Kidney capillary endothelial cell (primary cell): ENCODE data around the gene RBM17.
"Not testable (repeated sequence)": the region's sequence is repeated elsewhere in the genome, so short reads cannot be mapped to it uniquely, and the experiment has no call there.

Source experiments
- DNase-seq: peaks from one replicate; pipeline ENCODE4 v3.0.0-alpha.2; 2018; ENCODE audit warnings: low spot score

The RBM17 gene

DNA sequence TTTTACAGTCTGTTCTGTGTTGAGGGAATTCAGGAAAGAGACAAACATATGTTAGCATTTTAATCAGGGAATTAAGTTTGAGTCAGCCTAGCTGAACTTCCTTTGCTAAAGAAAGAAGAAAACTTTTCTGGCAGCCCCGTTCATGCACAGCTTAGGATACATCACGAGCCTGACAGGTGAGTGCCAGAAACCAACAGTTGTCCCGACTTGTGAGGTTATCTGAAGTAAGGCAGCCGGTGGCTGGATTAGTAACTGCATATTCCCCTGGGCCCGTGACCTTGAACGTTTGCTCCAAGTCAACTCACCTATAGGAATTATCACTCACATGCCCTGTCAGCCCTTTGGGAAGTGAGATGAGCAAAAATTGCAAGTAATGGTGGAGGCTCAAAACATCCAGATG lies 24.1 kb downstream of the RBM17 start:
- no peak for DNase-seq

DNA sequence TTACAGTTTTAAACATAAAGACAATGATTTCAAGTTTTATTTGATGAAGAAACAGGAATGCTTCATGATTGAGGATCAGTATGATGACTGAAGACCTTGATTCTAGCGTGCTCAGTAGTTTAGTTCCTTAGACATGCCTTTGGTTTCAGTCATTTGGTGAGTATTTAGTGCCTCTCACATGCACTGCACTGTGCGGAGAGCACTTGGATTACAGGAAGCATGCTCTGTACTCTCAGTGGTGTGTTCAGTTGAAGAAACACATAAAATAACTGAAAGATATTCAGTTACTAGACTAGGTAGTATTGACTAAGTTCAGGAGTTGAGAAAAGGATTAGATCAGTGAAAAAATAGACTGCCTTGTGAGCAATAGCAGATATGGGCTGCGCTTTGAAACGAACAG lies 25.5 kb downstream of the RBM17 start:
- no peak for DNase-seq

DNA sequence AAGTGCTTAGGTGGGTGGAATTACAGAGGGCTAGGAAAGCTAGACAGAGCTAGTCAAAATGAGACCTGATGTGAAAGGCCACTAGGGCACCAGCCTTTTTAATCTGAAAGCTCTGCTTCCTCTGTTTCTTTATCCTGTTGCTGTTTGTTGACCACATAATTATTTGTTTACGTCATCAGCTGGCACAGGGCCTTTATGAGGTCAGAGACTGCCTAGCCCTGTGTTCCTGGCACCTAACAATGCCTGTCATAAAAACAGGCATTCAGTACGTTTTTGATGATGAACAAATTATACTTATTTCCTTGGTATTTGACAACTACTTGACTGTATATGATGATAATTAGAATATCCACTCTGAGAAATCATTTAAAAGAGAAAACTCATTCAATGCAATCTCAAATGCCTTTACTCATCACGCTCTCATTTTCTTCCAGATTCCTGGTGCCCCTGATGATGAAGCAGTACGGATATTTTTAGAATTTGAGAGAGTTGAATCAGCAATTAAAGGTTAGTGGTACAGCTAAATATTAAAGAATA lies 26.0 kb downstream of the RBM17 start:
- peak; percentile 61 for DNase-seq

DNA sequence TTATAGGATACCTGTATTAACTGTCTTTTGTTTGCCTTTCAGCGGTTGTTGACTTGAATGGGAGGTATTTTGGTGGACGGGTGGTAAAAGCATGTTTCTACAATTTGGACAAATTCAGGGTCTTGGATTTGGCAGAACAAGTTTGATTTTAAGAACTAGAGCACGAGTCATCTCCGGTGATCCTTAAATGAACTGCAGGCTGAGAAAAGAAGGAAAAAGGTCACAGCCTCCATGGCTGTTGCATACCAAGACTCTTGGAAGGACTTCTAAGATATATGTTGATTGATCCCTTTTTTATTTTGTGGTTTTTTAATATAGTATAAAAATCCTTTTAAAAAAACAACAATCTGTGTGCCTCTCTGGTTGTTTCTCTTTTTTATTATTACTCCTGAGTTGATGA lies 26.6 kb downstream of the RBM17 start:
- DNase-seq: no peak

DNA sequence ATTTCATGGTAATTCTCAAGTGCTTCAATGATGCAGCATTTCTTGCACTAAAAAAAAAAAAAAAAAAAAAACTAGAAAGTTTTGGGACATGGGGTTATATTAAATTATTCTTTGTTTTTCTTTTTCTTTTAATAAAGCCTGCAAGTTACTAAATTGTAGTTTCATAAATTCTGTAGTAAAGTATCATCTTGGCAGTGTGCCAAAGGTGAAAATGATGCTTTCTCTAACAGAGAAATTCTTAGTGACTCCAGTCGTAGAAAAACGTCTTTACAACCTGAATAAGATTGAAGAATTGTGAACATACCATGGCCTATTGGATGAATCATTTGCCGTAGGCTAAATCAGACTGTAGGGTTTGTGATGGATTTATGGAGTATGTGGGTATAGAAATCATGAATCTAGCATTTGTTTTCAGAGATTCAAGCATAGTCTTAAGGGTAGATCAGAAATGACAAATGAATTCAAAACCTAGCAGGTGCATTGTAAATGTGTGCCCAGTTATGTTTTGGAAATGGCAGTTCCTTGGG lies 27.1 kb downstream of the RBM17 start:
- no peak for DNase-seq

DNA sequence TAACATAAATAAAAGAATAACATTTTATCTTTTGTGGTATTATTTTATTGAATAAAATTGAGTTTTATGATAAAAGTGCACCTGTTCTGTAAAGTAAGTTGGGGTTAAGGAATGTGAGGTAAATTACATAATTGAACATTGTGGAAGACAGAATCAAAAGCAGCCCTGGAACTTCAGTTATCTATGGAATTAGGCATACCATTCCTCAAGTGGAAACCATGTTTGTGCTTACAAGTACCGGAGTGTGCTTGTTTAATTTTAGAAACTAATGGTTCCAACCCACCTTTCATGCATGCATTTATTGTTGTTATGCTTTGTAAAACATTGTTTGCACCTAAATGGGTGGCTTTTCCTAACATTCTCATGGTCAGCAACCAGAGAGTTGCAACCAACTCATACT lies 28.0 kb downstream of the RBM17 start:
- no peak for DNase-seq

DNA sequence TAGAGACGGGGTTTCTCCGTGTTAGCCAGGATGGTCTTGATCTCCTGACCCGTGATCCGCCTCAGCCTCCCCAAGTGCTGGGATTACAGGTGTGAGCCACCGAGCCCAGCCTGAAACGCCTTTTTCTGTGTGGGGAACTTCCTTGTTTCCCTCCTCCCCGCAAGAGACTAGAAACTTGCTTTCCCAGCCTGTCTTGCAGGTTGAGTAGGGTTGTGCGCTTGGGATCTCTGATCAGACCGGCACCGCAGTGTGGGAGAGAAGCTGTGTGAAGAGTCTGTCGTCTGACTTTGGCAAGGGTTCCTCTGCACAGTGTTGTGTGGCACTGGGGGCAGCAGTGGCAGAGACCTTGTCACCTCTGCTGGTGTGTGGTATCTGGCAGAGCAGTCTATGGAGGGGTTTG lies 28.9 kb downstream of the RBM17 start:
- no peak for DNase-seq

DNA sequence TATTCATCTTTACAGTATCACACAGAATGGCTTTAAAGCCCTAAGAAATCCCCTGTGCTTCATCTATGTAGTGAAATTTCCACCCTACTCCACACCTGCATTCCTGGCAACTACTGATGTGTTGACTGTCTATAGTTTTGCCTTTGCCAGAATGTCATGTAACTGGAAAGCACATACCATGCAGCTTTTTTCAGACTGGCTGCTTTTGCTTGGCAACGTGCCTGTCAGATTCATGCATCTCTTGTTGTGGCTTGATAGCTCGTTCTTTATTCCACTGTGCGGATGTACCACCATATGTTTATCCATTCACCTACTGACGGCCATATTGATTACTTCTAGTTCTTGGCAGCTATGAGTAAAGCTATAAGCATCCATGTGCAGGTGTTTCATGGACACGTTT lies 30.6 kb downstream of the RBM17 start:
- DNase-seq: no peak

DNA sequence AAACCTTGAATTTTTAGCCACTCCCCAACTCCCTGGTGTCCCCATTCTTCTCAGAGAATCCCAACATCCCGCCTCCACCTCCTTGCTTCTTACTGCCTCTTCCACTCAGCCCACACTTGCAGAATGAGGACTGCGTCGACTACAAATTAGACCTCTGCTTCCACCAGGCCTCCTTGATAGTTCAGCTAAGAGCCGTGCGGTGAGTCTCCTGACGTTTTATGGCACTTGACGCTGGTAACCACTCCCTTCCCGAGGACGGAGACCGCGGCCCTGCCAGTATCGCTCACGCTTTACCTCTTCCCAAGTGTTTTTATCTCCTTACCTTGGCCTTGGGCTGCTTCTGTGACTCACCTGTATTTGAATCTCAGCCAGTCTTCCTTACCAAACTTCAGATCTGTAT lies 31.1 kb downstream of the RBM17 start:
- no peak for DNase-seq

DNA sequence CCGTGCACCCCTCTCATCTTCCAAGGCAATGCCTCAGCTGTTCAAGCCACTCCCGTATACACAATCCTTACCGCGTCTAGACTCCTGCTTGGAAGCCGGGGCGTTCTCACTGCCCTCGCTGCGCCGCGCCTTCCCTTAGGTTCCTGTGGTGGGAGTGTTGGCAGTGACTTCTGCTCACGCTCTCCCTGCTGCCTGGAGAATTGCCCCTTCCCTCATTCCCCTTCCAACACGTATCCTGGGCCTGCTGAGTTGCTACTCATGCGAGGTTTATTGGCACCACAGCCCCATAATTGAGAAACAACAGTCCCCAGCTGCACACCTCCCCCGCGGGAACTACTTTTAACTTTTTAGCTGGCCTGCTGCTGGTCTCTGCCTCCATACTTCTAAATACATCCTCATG lies 31.9 kb downstream of the RBM17 start:
- no peak for DNase-seq

DNA sequence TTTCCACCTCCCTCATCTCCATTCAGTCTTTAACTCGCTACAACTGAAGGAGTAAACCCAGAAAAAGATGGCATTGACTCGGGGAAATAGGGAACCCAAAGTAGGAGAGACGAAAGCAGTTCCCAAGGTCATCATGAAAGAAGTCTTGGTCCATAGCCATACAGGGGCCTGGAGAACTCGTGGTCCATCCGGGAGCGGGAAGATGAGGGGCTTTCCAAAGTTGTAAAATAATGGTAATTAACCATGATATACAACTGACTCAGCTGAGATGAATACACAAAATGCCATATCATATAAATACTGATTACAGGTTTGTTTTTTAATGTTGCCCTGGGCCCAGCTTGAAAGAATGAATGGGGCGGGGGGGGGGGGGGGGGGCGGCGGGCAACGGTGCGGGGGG lies 32.3 kb downstream of the RBM17 start:
- no peak for DNase-seq

DNA sequence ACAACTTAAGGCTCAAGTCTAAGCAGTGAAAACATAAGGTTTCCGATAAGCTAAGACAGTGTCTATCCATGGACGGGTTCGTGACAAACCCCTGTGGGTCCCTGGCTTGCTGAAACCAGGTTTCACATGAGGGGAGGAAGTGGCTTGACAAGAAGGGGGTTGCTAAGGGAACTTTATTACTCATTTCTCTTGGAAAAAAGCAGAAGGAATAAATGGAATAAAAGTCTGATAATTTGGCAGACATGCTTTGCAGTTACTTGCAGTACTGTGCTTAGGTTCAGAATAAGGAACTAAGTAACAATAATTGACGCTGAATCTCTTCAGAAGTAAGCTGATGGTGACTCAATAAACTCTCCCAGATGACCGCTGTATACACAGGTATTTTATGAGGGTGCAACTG lies 34.7 kb downstream of the RBM17 start:
- no peak for DNase-seq

DNA sequence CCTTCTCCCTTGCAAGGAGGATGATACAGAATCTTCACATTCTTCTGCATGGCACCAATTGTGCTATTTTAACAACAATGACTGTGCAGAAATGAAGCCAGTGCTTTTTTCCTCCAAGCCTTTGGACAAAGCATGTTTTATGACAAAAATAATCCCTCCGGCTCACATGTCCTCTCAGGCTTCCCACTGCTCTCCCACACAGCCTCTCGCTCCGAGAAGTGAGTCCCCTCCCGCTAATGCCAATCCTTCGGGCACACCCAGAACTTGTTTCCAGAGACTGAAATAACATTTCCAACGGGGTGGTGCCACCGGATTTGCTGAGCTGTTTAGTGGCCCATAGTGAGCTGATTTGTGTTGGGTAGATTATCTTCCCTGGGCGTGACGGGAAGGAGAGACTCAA lies 35.8 kb downstream of the RBM17 start:
- no peak for DNase-seq

DNA sequence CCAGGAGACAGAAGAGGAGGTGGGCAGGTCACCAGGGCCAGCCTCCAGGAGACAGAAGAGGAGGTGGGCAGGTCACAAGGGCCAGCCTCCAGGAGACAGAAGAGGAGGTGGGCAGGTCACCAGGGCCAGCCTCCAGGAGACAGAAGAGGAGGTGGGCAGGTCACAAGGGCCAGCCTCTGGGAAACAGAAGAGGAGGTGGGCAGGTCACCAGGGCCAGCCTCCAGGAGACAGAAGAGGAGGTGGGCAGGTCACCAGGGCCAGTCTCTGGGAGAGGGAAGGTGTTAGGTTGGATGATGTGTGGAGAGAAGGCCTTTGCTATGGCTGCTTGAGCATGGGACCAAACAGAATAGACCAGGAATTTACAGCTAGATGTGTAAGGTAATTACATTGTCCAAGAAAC lies 38.6 kb downstream of the RBM17 start:
- DNase-seq: not testable (repeated sequence)

DNA sequence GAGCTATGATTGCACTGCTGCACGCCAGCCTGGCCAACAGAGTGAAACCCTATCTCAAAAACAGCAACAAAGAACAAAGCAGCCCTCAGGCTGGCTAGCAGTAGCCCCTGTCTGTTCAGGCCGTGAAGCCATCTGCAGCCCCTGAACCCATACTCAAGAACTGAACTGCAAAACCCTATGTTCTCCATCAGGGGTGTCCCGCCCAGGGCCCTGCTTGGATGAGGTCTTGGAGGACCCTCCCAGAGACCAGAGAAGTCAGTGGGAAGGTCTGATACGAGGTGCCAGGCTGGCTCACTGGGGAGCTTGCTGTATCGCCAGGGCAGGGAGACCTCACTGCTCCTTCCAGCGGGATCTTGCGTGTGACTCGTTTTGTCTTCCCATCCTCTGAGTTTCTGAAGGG lies 39.3 kb downstream of the RBM17 start:
- no peak for DNase-seq

DNA sequence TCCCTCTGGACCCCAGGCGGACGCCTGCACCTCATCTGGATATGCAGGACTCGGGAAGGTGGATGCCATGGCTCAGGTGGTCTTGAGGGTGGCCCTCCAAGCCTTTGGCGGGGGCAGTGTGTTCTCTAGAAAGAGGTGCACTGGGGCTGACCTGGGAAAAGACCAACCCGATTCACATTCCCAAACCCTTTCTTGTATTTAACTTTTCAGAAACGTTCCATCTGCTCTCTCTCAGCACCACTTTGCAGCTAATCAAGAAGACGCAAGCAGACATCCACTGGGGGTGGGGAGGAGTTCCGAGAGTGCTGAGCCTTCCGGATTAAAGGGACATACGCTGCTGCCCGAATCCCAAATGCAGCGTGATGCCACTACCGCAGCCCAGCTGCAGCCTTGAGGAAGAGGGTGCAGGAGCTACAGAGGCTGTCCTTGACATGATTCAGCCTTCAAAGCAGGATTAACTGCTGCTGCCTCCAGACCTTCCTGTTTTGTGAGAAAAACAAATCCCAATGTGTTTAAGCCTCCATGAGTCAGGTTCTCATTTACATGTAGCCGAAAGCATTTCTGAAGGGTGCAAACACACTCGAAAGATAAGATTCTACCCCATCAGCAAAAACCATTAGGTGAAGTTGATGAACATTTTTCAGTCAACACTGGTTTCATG lies 39.9 kb downstream of the RBM17 start:
- DNase-seq: peak; percentile 83

DNA sequence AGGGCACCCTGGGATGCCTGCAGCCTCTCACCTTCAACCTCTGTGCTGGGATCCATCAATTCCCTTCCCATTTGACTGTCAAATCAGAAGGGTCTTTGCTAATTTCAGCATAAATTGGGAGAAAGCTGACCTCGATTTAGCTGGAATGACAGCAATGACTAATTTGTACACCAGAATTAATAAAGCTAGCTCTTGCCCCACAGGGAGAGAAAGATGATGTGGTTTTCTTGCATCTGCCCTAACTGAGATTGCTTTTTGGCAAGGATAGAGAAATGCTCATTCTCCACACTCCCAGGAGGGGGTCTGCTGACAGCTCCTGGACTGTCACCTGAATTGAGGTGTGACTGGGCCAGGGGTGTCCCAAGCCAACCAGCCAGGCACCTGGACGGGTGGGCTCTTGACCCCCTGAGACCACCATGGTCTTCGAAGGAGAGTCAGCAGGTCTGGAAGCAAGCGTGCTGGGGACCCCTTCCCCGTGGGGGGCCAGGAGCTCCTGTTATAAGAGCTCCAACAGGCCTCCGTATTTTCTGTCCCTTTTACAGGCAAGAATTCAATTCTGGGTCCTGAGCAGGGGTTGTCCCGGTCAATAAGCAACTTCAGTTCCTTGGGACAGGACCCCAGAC lies 42.1 kb downstream of the RBM17 start:
- DNase-seq: no peak

DNA sequence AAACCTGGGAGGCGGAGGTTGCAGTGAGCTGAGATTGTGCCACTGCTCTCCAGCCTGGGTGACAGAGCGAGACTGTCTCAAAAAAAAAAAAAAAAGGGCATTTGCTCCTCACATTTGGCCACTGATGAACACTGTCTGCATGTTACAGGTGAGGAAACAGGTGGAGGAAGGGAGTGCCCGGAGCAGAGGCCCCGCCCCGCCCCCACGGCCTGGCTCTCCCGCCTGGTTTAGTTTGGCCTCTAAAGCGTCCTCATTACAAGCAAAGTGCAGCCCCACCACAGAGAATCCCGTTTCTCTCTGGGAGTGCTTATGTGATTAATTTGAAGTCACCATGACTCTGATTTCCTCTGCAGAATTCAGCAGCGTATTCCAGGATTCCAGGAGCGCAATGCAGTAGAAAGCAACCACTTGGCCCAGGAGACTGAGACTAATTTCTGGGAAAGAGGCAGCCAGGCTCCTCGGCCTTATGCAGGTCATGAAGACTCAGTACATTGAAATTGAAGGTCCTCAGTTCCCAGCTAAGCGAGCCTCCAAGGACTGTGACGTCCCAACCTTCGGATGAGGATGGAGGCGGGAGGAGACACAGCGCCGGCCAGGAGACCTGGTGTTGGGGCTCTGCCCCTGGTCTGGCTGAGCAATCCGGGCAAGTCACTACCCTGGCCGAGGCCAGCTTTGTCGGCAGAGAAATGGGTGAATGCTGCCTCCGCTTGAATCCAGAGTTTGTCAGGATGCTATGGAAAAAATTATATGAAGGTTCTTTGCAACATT lies 44.7 kb downstream of the RBM17 start:
- DNase-seq: no peak

DNA sequence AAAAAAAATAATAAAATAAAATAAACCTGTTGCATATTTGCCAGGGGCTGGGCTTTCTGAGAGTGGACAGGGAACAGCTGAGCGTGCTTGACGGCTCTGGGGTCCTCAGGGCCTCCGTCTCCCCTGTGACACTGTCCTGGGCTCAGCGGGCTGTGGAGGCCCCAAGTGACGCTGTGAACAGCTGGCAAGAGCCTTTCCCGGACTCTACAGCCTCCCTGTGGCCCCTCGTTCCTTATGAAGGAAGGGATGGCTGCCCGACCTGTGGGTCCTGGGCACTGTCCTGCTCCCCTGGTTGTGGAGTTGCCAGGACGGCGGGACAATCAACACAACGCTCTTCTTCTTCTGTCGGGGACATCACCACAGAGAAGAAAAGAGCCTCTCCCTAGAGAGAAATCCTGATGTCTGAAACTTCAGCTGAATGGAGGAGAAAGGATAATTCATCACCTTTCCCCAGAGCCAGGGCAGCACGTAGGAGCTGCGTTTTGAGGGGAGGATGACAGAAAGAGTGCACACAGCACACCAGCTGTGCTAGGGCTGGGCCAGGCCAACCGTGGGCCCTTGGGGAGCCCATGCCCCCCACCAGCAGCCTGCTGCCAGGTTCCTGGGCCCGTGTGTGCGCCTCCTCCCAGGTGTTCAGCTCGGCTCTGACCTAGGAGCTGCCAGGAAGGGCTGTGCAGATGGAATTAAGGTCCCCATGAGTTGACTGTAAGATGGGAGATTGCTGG lies 45.4 kb downstream of the RBM17 start:
- no peak for DNase-seq

DNA sequence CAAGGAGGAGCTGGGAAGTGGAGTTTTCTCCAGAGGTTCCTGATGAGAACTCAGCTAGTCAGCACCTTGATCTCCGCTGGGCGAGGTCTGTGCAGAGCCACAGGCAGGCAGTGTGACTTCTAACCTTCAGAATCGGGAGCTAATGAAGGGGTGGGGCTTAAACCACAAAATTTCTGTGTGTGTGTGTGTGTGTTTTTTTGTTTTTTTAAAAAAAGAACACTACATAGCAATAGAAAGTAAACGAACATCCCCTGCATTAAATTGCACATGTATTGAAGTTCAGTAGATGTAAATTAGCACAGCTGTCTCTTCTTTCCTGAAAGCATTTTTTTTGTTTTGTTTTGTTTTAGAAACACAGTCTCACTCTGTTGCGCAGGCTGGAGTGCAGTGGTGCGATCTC lies 46.2 kb downstream of the RBM17 start:
- no peak for DNase-seq

DNA sequence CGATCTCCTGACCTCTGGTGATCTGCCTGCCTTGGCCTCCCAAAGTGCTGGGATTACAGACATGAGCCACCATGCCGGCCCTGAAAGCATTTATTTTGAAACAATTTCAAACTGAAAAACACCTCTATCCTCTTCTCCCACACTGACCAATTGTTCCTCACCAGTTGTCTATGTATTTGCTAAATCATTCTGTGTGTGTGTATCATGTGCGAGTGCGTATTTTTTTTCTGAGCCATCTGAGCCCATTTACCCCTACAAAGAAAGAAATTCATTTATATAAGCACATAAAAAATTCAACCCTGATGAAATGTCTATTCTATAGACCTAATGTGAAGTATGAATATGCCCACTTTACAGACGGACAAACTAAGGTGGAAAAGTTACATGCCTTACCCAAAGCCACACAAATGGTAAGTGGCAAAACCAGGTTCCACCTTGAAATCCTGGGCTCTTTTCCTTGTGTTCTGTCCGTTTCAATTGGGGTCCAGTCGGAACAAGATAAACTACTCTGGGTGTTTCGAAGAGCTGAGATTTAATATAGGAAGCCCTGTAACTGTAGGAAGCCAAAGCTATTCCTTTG lies 46.8 kb downstream of the RBM17 start:
- DNase-seq: no peak
